ENCODE measurements around the gene RARB.

Gene RARB

GRCh38 chr3:25587975-25588374 lies 159.9 kb downstream of the RARB start:
- no peak for TF ChIP-seq ZFP3 (CRISPR knock-in tag; IDR thresholded peaks at IDR 0.05)
- no peak for TF ChIP-seq ZNF70 (CRISPR knock-in tag; IDR thresholded peaks at IDR 0.05)
- TF ChIP-seq GLIS3 (CRISPR knock-in tag; IDR thresholded peaks at IDR 0.05), result no peak
- no peak for TF ChIP-seq ISL1 (CRISPR knock-in tag; IDR thresholded peaks at IDR 0.05)
- no peak for TF ChIP-seq TCF4 (CRISPR knock-in tag; IDR thresholded peaks at IDR 0.05; ENCODE audit: borderline replicate concordance)
- TF ChIP-seq SNAI2 (CRISPR knock-in tag; IDR thresholded peaks at IDR 0.05), result no peak
- no peak for TF ChIP-seq TSHZ2 (CRISPR knock-in tag; IDR thresholded peaks at IDR 0.05)
- TF ChIP-seq ARNTL (CRISPR knock-in tag; IDR thresholded peaks at IDR 0.05; ENCODE audit: borderline replicate concordance, low read depth), result no peak
- TF ChIP-seq CSDC2 (CRISPR knock-in tag; IDR thresholded peaks at IDR 0.05), result no peak
- no peak for ATAC-seq

- ATAC-seq, result no peak
Measured at GRCh38 chr3:25588441-25589103, 160.5 kb downstream of the RARB start.

More at GRCh38 chr3:25588441-25589103, 160.5 kb downstream of the RARB start:
- TF ChIP-seq PPARA (CRISPR knock-in tag; IDR thresholded peaks at IDR 0.05; ENCODE audit: borderline replicate concordance), result no peak
- no peak for TF ChIP-seq TSHZ2 (CRISPR knock-in tag; IDR thresholded peaks at IDR 0.05)
- no peak for TF ChIP-seq ZFP30 (CRISPR knock-in tag; IDR thresholded peaks at IDR 0.05)
- no peak for TF ChIP-seq PATZ1 (CRISPR knock-in tag; IDR thresholded peaks at IDR 0.05; ENCODE audit: borderline replicate concordance)
- no peak for TF ChIP-seq ZNF70 (CRISPR knock-in tag; IDR thresholded peaks at IDR 0.05)
- no peak for TF ChIP-seq ESRRG (CRISPR knock-in tag; IDR thresholded peaks at IDR 0.05)
- no peak for TF ChIP-seq POU6F1 (CRISPR knock-in tag; IDR thresholded peaks at IDR 0.05; ENCODE audit: borderline replicate concordance, low read depth)
- TF ChIP-seq ISL1 (CRISPR knock-in tag; IDR thresholded peaks at IDR 0.05), result no peak
- no peak for TF ChIP-seq ZNF565 (CRISPR knock-in tag; conservative IDR thresholded peaks at IDR 0.05; ENCODE audit: low read depth)
- no peak for TF ChIP-seq ZNF8 (CRISPR knock-in tag; IDR thresholded peaks at IDR 0.05)
- no peak for TF ChIP-seq ARNTL (CRISPR knock-in tag; IDR thresholded peaks at IDR 0.05; ENCODE audit: borderline replicate concordance, low read depth)
- TF ChIP-seq RARB (CRISPR knock-in tag; IDR thresholded peaks at IDR 0.05), result no peak
- TF ChIP-seq CSDC2 (CRISPR knock-in tag; IDR thresholded peaks at IDR 0.05), result no peak

All from SK-N-SH treated with all-trans-retinoic acid at 6 μM for 48 hours (cell line).